Activated B cell treated with CpG ODN at 0.5 μM for 24 hours (primary cell): ENCODE data around the gene IKZF4. TPM values are rescaled to one million over a fixed set of nuclear protein-coding genes. Genes with fewer than 3 reads are reported as not detected.

Source experiments
- ATAC-seq: fragments of 200-7000 bp; cut with Tn5 transposase; one replicate; pipeline ENCODE4 v1.10.0; 2021; ENCODE audit warnings: low read depth, mild to moderate bottlenecking, moderate library complexity
- CTCF ChIA-PET: fragments of 350-600 bp; sonication (Branson Sonifier 250); formaldehyde crosslinking; loops from one replicate; lab custom pipeline; 2021; ENCODE audit warnings: antibody characterized with exemption; lab: Charles Lee
- POLR2A ChIA-PET: fragments of 350-600 bp; sonication (Branson Sonifier 250); formaldehyde crosslinking; loops from one replicate; lab custom pipeline; 2021; ENCODE audit warnings: antibody characterized with exemption; lab: Charles Lee
- DNase-seq: peaks from one replicate; pipeline ENCODE4 v3.0.0; 2022
- H3K27ac Mint-ChIP-seq: one replicate; pipeline ENCODE4 v1.8.0; 2020; ENCODE audit warnings: mixed read lengths
- H3K27me3 Mint-ChIP-seq: one replicate; pipeline ENCODE4 v1.8.0; 2021; ENCODE audit warnings: mixed read lengths
- H3K36me3 Mint-ChIP-seq: one replicate; pipeline ENCODE4 v1.8.0; 2021; ENCODE audit warnings: low read depth, mixed read lengths
- H3K4me1 Mint-ChIP-seq: one replicate; pipeline ENCODE4 v1.8.0; 2021; ENCODE audit warnings: mixed read lengths
- H3K4me3 Mint-ChIP-seq: one replicate; pipeline ENCODE4 v1.8.0; 2020; ENCODE audit warnings: mild to moderate bottlenecking, mixed read lengths
- H3K9me3 Mint-ChIP-seq: one replicate; pipeline ENCODE4 v1.8.0; 2020; ENCODE audit warnings: mixed read lengths
- CTCF ChIP-seq: fragments of 200-600 bp; IDR thresholded peaks from one replicate; pipeline ENCODE4 v1.8.0; 2022; ENCODE audit warnings: antibody characterized with exemption, mild to moderate bottlenecking
- intact Hi-C: fragments of 100-400 bp; cut with micrococcal nuclease; formaldehyde crosslinking; loops from one replicate; pipeline ENCODE4 v1.15.1; 2024
- total RNA-seq: library from RNA; stranded (reverse); gene quantifications from 2 replicates; pipeline ENCODE4 v1.2.3, GENCODE V29; 2022

The IKZF4 gene
- total RNA-seq = 4.1 and 6.4 TPM in 2 replicates

GRCh38 chr12:56020423-56021184, at the start of gene IKZF4:
TSS of gene IKZF4 (plus strand) at chr12:56021043. CDS start at chr12:56021494, 451 bp downstream.
- DNase-seq = no peak
- peaks cover 5% of the 10 kb centered on the region for H3K36me3 Mint-ChIP-seq
- H3K27ac Mint-ChIP-seq = no peak within 1 kb of the TSS
- ChIA-PET CTCF (no interaction called here), POLR2A (interaction anchor here (0.5 to 1.4 kb wide), 3 partner anchors 13 to 191 kb away, joined by 3 to 5 read pairs (median 3); no protein-coding TSS in a partner anchor)
- no peaks in the 10 kb centered on the region for H3K9me3 Mint-ChIP-seq
- peak; percentile 34 for ATAC-seq
- H3K27me3 Mint-ChIP-seq = no peaks in the 10 kb centered on the region
- peaks cover 9% of the 10 kb centered on the region for H3K4me1 Mint-ChIP-seq
- intact Hi-C loops = no loop called here
- TF ChIP-seq CTCF = no peak
- H3K4me3 Mint-ChIP-seq = peak within 1 kb of the TSS; percentile 66

GRCh38 chr12:55972042-55972441, 48.8 kb upstream of the IKZF4 start:
- no peak for ATAC-seq
- CTCF ChIA-PET = no interaction called here
- H3K27ac Mint-ChIP-seq = no peak overlapping the region
- no peak for DNase-seq
- H3K4me3 Mint-ChIP-seq = no peak overlapping the region
- H3K4me1 Mint-ChIP-seq = peaks cover 30% of the 10 kb centered on the region
- intact Hi-C loops = loop anchor here (2.0 to 5.0 kb wide), 3 partner anchors 147 to 665 kb away; partner anchors contain the start of genes NABP2, RNF41 and ZC3H10
- no peaks in the 10 kb centered on the region for H3K9me3 Mint-ChIP-seq
- POLR2A ChIA-PET = no interaction called here
- H3K27me3 Mint-ChIP-seq = no peaks in the 10 kb centered on the region
- no peak for TF ChIP-seq CTCF
- H3K36me3 Mint-ChIP-seq = peaks cover 13% of the 10 kb centered on the region

DNA sequence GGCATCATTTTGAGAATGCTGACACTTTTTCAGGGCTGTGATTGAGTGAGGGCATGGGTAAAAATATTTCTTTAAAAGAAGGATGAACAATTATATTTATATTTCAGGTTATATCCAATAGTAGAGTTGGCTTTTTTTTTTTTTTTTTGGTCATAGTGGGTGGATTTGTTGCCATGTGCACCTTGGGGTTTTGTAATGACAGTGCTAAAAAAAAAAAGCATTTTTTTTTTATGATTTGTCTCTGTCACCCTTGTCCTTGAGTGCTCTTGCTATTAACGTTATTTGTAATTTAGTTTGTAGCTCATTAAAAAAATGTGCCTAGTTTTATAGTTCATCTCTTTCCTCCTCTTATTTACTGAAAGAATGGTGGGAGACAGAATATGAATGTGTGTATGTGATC, 48.4 kb upstream of the IKZF4 start:
- TF ChIP-seq CTCF = no peak
- Mint-ChIP-seq H3K9me3 (no peaks in the 10 kb centered on the region), H3K36me3 (peaks cover 16% of the 10 kb centered on the region), H3K4me3 (no peak overlapping the region), H3K27me3 (no peaks in the 10 kb centered on the region), H3K4me1 (peaks cover 30% of the 10 kb centered on the region), H3K27ac (no peak overlapping the region)
- DNase-seq (no peak), ATAC-seq (no peak)
- CTCF ChIA-PET = no interaction called here
- intact Hi-C loops = loop anchor here (2.0 to 5.0 kb wide), 3 partner anchors 146 to 665 kb away; partner anchors contain the start of genes NABP2, RNF41 and ZC3H10
- POLR2A ChIA-PET = no interaction called here

- DNase-seq (no peak), ATAC-seq (no peak)
- H3K27me3 Mint-ChIP-seq = no peaks in the 10 kb centered on the region
- H3K4me1 Mint-ChIP-seq = peaks cover 26% of the 10 kb centered on the region
- H3K4me3 Mint-ChIP-seq = no peak overlapping the region
- H3K9me3 Mint-ChIP-seq = no peaks in the 10 kb centered on the region
- no peak for TF ChIP-seq CTCF
- CTCF ChIA-PET = interaction anchor here (1.0 to 1.6 kb wide), 5 partner anchors 12 to 45 kb away, joined by 3 to 7 read pairs (median 4); partner anchors contain the start of genes PYM1 and SUOX
- no peak overlapping the region for H3K27ac Mint-ChIP-seq
- POLR2A ChIA-PET = interaction anchor here (0.5 to 3.0 kb wide), 27 partner anchors 10 to 1920 kb away, joined by 3 to 33 read pairs (median 8); partner anchors contain the start of genes DNAJC14, ESYT1, HOXC4 and ORMDL2
- intact Hi-C loops = loop anchor here (1.0 to 5.0 kb wide), 11 partner anchors 34 to 664 kb away; partner anchors contain the start of genes CS, DGKA, MYL6 and NABP2
- peaks cover 20% of the 10 kb centered on the region for H3K36me3 Mint-ChIP-seq
Observed at GRCh38 chr12:55972911-55973598, 47.8 kb upstream of the IKZF4 start.
